HCT116 (cell line): Measurements from ENCODE around the gene NAA50. TPM values are rescaled to one million over a fixed set of nuclear protein-coding genes. Genes with fewer than 3 reads are reported as not detected.

ENCODE experiments used
- ATAC-seq: fragments of 200-7000 bp; cut with Tn5 transposase; 2 replicates; pipeline ENCODE4 v1.9.1; 2020; ENCODE audit warnings: mild to moderate bottlenecking, moderate library complexity
- BruUV-seq: library from RNA; stranded (reverse); fragments of 400-500 nt; replicated peaks from 2 replicates; lab custom pipeline; 2021; lab: Mats Ljungman, UMichigan
- CTCF ChIA-PET: fragments of 300-600 bp; sonication (Branson Sonifier 250); formaldehyde crosslinking; loops from one replicate; lab custom pipeline; 2021; ENCODE audit warnings: antibody characterized with exemption; lab: Charles Lee
- POLR2A ChIA-PET: fragments of 300-600, 350-600 bp; sonication (Branson Sonifier 250); formaldehyde crosslinking; loops from one replicate; lab custom pipeline; 2021; ENCODE audit warnings: antibody characterized with exemption; lab: Charles Lee
- RAD21 ChIA-PET, 2 experiments: fragments of 300-600 bp; sonication (Branson Sonifier 250); formaldehyde crosslinking; loops; one replicate each; lab custom pipeline; 2023; ENCODE audit warnings: low total read pairs in 2 of 2; ENCODE audit not compliant: uncharacterized antibody in 2 of 2, unreplicated experiment in 2 of 2, low non-redundant PET in 1 of 2; lab: Charles Lee
- DNase-seq: peaks from one replicate; pipeline ENCODE4 v3.0.0-alpha.2; 2010; ENCODE audit warnings: low read depth, low spot score
- H2AFZ ChIP-seq: fragments of 200-600 bp; shearing (Covaris generic), sonication (generic); 2 replicates; pipeline ENCODE4 v1.6.1; 2017; ENCODE audit warnings: low read depth, mixed run types, mixed read lengths, antibody characterized with exemption, low read length; ENCODE audit not compliant: poor library complexity, severe bottlenecking
- H3K27ac ChIP-seq: 2 replicates; pipeline ENCODE4 v1.5.1; 2012; ENCODE audit warnings: low read depth, low read length
- H3K27me3 ChIP-seq: fragments of 200-600 bp; sonication (generic); 2 replicates; pipeline ENCODE4 v1.6.1; 2016; ENCODE audit warnings: mixed run types, low read length, mixed read lengths; ENCODE audit not compliant: insufficient read depth
- H3K36me3 ChIP-seq, 2 experiments: fragments of 200-500 bp in 1 of 2; fragments of 200-600 bp in 1 of 2; sonication (Bioruptor generic) in 1 of 2; sonication (generic) in 1 of 2; 2 replicates each; pipeline versions ENCODE4 v1.5.1 to v1.6.1; 2014 to 2016; ENCODE audit warnings: low read length in 2 of 2, inconsistent platforms in 1 of 2, mixed read lengths in 1 of 2, mixed run types in 1 of 2; ENCODE audit not compliant: insufficient read depth in 2 of 2, control insufficient read depth in 1 of 2
- H3K4me1 ChIP-seq, 2 experiments: fragments of 200-600 bp in 1 of 2; sonication (generic) in 1 of 2; 2 replicates each; pipeline versions ENCODE4 v1.5.1 to v1.6.1; 2012 to 2017; ENCODE audit warnings: low read length in 2 of 2, inconsistent platforms in 1 of 2, mild to moderate bottlenecking in 1 of 2, mixed read lengths in 1 of 2, mixed run types in 1 of 2, moderate library complexity in 1 of 2; ENCODE audit not compliant: insufficient read depth in 2 of 2, control insufficient read depth in 1 of 2
- H3K4me2 ChIP-seq: fragments of 200-600 bp; sonication (generic); 2 replicates; pipeline ENCODE4 v1.6.1; 2017; ENCODE audit warnings: mixed run types, low read length, mixed read lengths
- H3K4me3 ChIP-seq, 2 experiments: fragments of 200-600 bp in 1 of 2; sonication (generic) in 1 of 2; replicated peaks in 1 of 2; 2 replicates each; pipeline ENCODE4 v1.5.1; 2011 to 2016; ENCODE audit warnings: low read length in 2 of 2, control low read depth in 1 of 2, low read depth in 1 of 2, mild to moderate bottlenecking in 1 of 2, mixed read lengths in 1 of 2, mixed run types in 1 of 2
- H3K79me2 ChIP-seq: fragments of 200-600 bp; sonication (generic); 2 replicates; pipeline ENCODE4 v1.6.1; 2017; ENCODE audit warnings: mild to moderate bottlenecking, mixed run types, low read length, moderate library complexity, mixed read lengths; ENCODE audit not compliant: insufficient read depth
- H3K9ac ChIP-seq: fragments of 200-600 bp; sonication (generic); 2 replicates; pipeline ENCODE4 v1.6.1; 2016; ENCODE audit warnings: low read length, mixed read lengths
- H3K9me2 ChIP-seq: fragments of 200-600 bp; sonication (generic), shearing (Covaris generic); 2 replicates; pipeline ENCODE4 v1.6.1; 2017; ENCODE audit warnings: mixed run types, mild to moderate bottlenecking, moderate library complexity; ENCODE audit not compliant: insufficient read depth
- H3K9me3 ChIP-seq, 2 experiments: fragments of 200-500 bp in 1 of 2; fragments of 200-600 bp in 1 of 2; sonication (Bioruptor generic) in 1 of 2; sonication (generic) in 1 of 2; 2 replicates each; pipeline ENCODE4 v1.6.1; 2014 to 2017; ENCODE audit warnings: low read length in 2 of 2, mixed read lengths in 2 of 2, inconsistent platforms in 1 of 2, low read depth in 1 of 2, mild to moderate bottlenecking in 1 of 2, mixed run types in 1 of 2, moderate library complexity in 1 of 2; ENCODE audit not compliant: control insufficient read depth in 1 of 2, insufficient read depth in 1 of 2
- H4K20me1 ChIP-seq: fragments of 200-600 bp; sonication (generic), shearing (Covaris generic); 2 replicates; pipeline ENCODE4 v1.6.1; 2017; ENCODE audit warnings: mixed run types, mild to moderate bottlenecking, moderate library complexity; ENCODE audit not compliant: insufficient read depth
- CEBPB ChIP-seq: IDR thresholded peaks from 2 replicates; pipeline ENCODE4 v1.6.1; 2012; ENCODE audit warnings: low read depth
- EZH2phosphoT487 ChIP-seq: fragments of 200-600 bp; IDR thresholded peaks from 2 replicates; pipeline ENCODE4 v1.6.1; 2018; ENCODE audit warnings: antibody characterized with exemption, borderline replicate concordance
- JUND ChIP-seq: IDR thresholded peaks from 2 replicates; pipeline ENCODE4 v1.6.1; 2012
- POLR2AphosphoS5 ChIP-seq: IDR thresholded peaks from 2 replicates; pipeline ENCODE4 v1.6.1; 2011; ENCODE audit warnings: mild to moderate bottlenecking, low read depth, low read length, moderate library complexity
- TCF7L2 ChIP-seq: IDR thresholded peaks from 2 replicates; pipeline ENCODE4 v1.7.0; 2011; ENCODE audit warnings: borderline replicate concordance, inconsistent platforms; ENCODE audit not compliant: insufficient read depth, insufficient read length; ENCODE audit errors: extremely low read depth
- YY1 ChIP-seq: IDR thresholded peaks from 2 replicates; pipeline ENCODE4 v1.6.1; 2011; ENCODE audit warnings: low read length, low read depth, moderate library complexity, mild to moderate bottlenecking; ENCODE audit not compliant: insufficient replicate concordance; ENCODE audit errors: extremely low read depth
- intact Hi-C: fragments of 100-400 bp; cut with micrococcal nuclease; formaldehyde crosslinking; loops from 2 replicates; pipeline ENCODE4 v1.10.0; 2022
- total RNA-seq: library from RNA; stranded (reverse); gene quantifications from one replicate; pipeline ENCODE4 v1.2.1, GENCODE V29; 2021; ENCODE audit not compliant: unreplicated experiment
- TF ChIP-seq, protein P1 (sequence below): IDR thresholded peaks from 2 replicates; pipeline ENCODE4 v1.6.1; 2012
- TF ChIP-seq, protein P2 (sequence below): IDR thresholded peaks from 2 replicates; pipeline ENCODE4 v1.6.1; 2011; ENCODE audit warnings: mild to moderate bottlenecking, low read length, moderate library complexity; ENCODE audit not compliant: insufficient replicate concordance; ENCODE audit errors: extremely low read depth

The NAA50 gene
- total RNA-seq, 1 experiment from 2014 or later, result 233 TPM

DNA sequence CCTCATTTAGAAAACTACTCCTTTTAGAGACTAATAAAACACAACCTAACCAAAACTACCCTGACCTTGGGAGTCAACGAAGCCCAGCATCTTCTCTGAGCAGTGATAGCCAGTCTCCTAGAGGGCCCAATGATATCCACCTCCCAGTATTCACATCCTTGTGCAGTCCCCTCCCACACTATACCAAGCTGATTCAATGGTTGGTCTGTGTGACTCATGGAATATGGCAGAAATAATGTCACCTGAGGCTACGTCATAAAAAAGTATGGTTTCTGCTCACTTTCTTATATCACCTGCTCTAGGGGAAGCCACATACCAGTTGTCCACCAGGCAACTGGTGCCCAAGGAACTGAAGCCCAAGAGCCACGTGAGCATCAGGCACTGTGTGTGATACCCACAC lies 28.2 kb downstream of the NAA50 start:
- Histone ChIP-seq H3K4me1 (no peaks in the 10 kb centered on the region), H3K27me3 (no peaks in the 10 kb centered on the region), H3K9me3 (no peaks in the 10 kb centered on the region), H3K27ac (no peak overlapping the region), H3K9ac (no peak overlapping the region), H3K4me3 (no peak overlapping the region), H4K20me1 (peaks cover 10% of the 10 kb centered on the region), H3K79me2 (peaks cover 16% of the 10 kb centered on the region; the same call in 1 of the 2 replicates), H3K36me3 (peaks cover 27 to 37% of the 10 kb centered on the region in 2 experiments), H3K9me2 (no peaks in the 10 kb centered on the region), H2AFZ (no peak overlapping the region), H3K4me2 (no peak overlapping the region)
- CTCF ChIA-PET, result no interaction called here
- TF ChIP-seq CEBPB (no peak), JUND (no peak), TCF7L2 (no peak), YY1 (no peak), POLR2AphosphoS5 (no peak), EZH2phosphoT487 (no peak)
- TF ChIP-seq, protein P1, sequence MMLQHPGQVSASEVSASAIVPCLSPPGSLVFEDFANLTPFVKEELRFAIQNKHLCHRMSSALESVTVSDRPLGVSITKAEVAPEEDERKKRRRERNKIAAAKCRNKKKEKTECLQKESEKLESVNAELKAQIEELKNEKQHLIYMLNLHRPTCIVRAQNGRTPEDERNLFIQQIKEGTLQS, result no peak
- TF ChIP-seq, protein P2, sequence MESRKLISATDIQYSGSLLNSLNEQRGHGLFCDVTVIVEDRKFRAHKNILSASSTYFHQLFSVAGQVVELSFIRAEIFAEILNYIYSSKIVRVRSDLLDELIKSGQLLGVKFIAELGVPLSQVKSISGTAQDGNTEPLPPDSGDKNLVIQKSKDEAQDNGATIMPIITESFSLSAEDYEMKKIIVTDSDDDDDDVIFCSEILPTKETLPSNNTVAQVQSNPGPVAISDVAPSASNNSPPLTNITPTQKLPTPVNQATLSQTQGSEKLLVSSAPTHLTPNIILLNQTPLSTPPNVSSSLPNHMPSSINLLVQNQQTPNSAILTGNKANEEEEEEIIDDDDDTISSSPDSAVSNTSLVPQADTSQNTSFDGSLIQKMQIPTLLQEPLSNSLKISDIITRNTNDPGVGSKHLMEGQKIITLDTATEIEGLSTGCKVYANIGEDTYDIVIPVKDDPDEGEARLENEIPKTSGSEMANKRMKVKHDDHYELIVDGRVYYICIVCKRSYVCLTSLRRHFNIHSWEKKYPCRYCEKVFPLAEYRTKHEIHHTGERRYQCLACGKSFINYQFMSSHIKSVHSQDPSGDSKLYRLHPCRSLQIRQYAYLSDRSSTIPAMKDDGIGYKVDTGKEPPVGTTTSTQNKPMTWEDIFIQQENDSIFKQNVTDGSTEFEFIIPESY, result no peak
- ATAC-seq, result peak; percentile 46; the same call in 1 of the 2 replicates
- BruUV-seq, result no TSS peak
- intact Hi-C loops, result no loop called here
- POLR2A ChIA-PET, result no interaction called here
- no peak for DNase-seq
- RAD21 ChIA-PET, result no interaction called here
